PC-3 (cell line): ENCODE results near the gene UGT1A10. TPM values are rescaled to one million over a fixed set of nuclear protein-coding genes. Genes with fewer than 3 reads are reported as not detected.

Source experiments
- ATAC-seq: fragments of 200-7000 bp; cut with Tn5 transposase; 2 replicates; pipeline ENCODE4 v1.9.1; 2020; ENCODE audit warnings: mild to moderate bottlenecking, moderate library complexity
- BruUV-seq: library from RNA; stranded (reverse); fragments of 400-500 nt; replicated peaks from 2 replicates; lab custom pipeline; 2021; lab: Mats Ljungman, UMichigan
- CTCF ChIA-PET: fragments of 300-600 bp; sonication (Branson Sonifier 250); formaldehyde crosslinking; loops from one replicate; lab custom pipeline; 2022; ENCODE audit warnings: antibody characterized with exemption; lab: Charles Lee
- POLR2A ChIA-PET: fragments of 300-600 bp; sonication (Branson Sonifier 250); formaldehyde crosslinking; loops from one replicate; lab custom pipeline; 2022; ENCODE audit warnings: antibody characterized with exemption; ENCODE audit not compliant: unreplicated experiment; lab: Charles Lee
- DNase-seq: peaks from one replicate; pipeline ENCODE4 v3.0.0-alpha.2; 2015
- H2AFZ ChIP-seq: fragments of 300-600 bp; sonication (generic); 2 replicates; pipeline ENCODE4 v1.6.0; 2016; ENCODE audit warnings: antibody characterized with exemption, low read length
- H3F3A ChIP-seq: fragments of 300-600 bp; sonication (generic); one replicate; pipeline ENCODE4 v1.6.0; 2017; ENCODE audit warnings: antibody characterized with exemption, low read length, control low read depth, mild to moderate bottlenecking; ENCODE audit not compliant: unreplicated experiment
- H3K27ac ChIP-seq: fragments of 300-600 bp; sonication (generic); 2 replicates; pipeline ENCODE4 v1.5.1; 2016; ENCODE audit warnings: mild to moderate bottlenecking, low read length
- H3K27me3 ChIP-seq: fragments of 300-600 bp; sonication (generic); 2 replicates; pipeline ENCODE4 v1.6.1; 2016; ENCODE audit warnings: low read length, mixed read lengths
- H3K36me3 ChIP-seq: fragments of 300-600 bp; sonication (generic); 2 replicates; pipeline ENCODE4 v1.6.1; 2016; ENCODE audit warnings: low read depth, mixed run types, low read length, mixed read lengths
- H3K4me1 ChIP-seq: fragments of 300-600 bp; sonication (generic); 2 replicates; pipeline ENCODE4 v1.5.1; 2016; ENCODE audit warnings: low read length; ENCODE audit not compliant: insufficient read depth
- H3K4me2 ChIP-seq: fragments of 300-600 bp; sonication (generic); 2 replicates; pipeline ENCODE4 v1.6.0; 2016; ENCODE audit warnings: low read length
- H3K4me3 ChIP-seq: fragments of 300-600 bp; sonication (generic); 2 replicates; pipeline ENCODE4 v1.5.1; 2016; ENCODE audit warnings: mild to moderate bottlenecking, low read length, mixed read lengths
- H3K79me2 ChIP-seq: fragments of 300-600 bp; sonication (generic); 2 replicates; pipeline ENCODE4 v1.6.1; 2017; ENCODE audit warnings: low read length, mixed read lengths
- H3K9ac ChIP-seq: fragments of 300-600 bp; sonication (generic); 2 replicates; pipeline ENCODE4 v1.6.0; 2016; ENCODE audit warnings: mild to moderate bottlenecking, low read length
- H3K9me2 ChIP-seq: fragments of 300-600 bp; sonication (generic); replicated peaks from 2 replicates; pipeline ENCODE4 v1.6.1; 2016; ENCODE audit warnings: mixed run types, low read length, mixed read lengths
- H3K9me3 ChIP-seq: fragments of 300-600 bp; sonication (generic); 2 replicates; pipeline ENCODE4 v1.6.1; 2016; ENCODE audit warnings: low read length, mixed read lengths
- H4K20me1 ChIP-seq: fragments of 300-600 bp; sonication (generic); 2 replicates; pipeline ENCODE4 v1.6.1; 2016; ENCODE audit warnings: low read length, mixed read lengths
- EZH2 ChIP-seq: fragments of 300-600 bp; sonication (generic); IDR thresholded peaks from one replicate; pipeline ENCODE4 v1.6.1; 2017; ENCODE audit warnings: antibody characterized with exemption, mild to moderate bottlenecking, low read length; ENCODE audit not compliant: unreplicated experiment
- EZH2phosphoT487 ChIP-seq: fragments of 300-600 bp; sonication (generic); IDR thresholded peaks from 2 replicates; pipeline ENCODE4 v1.6.1; 2018; ENCODE audit warnings: mild to moderate bottlenecking, antibody characterized with exemption, low read length, borderline replicate concordance
- intact Hi-C: fragments of 100-400 bp; cut with micrococcal nuclease; formaldehyde crosslinking; loops from 2 replicates; pipeline ENCODE4 v1.9.0; 2023
- total RNA-seq: library from RNA; depleted of rRNA; stranded (reverse); fragments of >200 nt; gene quantifications from 2 replicates; pipeline ENCODE4 v1.2.3, GENCODE V29; 2014
- TF ChIP-seq, protein P1 (sequence below): fragments of 300-600 bp; sonication (generic); conservative IDR thresholded peaks from 2 replicates; pipeline ENCODE4 v1.5.1; 2017; ENCODE audit warnings: antibody characterized with exemption, low read depth, mild to moderate bottlenecking, low read length

Gene UGT1A10
- total RNA-seq, 1 experiment from 2014 or later = not detected

DNA sequence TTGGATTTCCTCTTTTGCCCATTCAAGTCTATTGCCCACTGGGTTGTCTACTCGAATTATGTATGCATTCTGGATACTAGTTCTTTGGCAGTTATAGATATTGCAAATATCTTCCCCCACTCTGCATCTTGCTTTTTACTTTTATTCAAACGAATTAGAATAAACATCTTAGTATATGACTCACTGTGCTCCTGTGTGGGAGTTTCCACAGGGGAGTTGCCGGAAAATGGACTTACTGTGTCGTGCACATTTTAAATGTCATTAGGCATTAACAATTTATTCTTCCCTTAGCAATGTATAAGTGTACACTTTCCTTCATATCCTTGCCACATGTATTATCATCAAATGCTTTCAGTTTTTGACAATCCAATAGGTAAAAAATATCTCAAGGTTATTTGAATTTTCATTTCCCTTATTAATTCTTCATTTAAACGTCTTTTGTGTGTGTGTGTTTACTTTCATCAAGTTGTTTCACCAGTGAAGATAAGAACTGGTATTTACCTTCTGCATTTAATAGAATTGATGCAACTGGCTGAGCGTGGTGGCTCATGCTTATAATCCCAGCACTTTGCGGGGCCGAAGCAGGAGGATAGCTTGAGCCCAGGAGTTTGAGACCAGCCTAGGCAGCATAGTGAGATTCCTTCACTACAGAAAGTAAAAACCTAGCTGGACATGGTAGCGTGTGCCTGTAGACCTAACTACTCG is 71.8 kb downstream of the UGT1A10 start:
- POLR2A ChIA-PET = no interaction called here
- Histone ChIP-seq H3K4me2 (peak overlapping the region; percentile 87), H2AFZ (peak overlapping the region; percentile 68), H3K4me3 (peak overlapping the region; percentile 53), H3K9ac (peak overlapping the region; percentile 50), H3K79me2 (no peaks in the 10 kb centered on the region), H3K27me3 (no peaks in the 10 kb centered on the region), H3K9me3 (no peaks in the 10 kb centered on the region), H3F3A (peaks cover 6% of the 10 kb centered on the region), H3K27ac (peak overlapping the region; percentile 91), H3K36me3 (no peaks in the 10 kb centered on the region), H3K9me2 (no peaks in the 10 kb centered on the region), H4K20me1 (no peaks in the 10 kb centered on the region), H3K4me1 (peaks cover 47% of the 10 kb centered on the region)
- CTCF ChIA-PET = no interaction called here
- ATAC-seq (peak; percentile 70), DNase-seq (peak; percentile 74)
- no TSS peak for BruUV-seq
- intact Hi-C loops = loop anchor here (2.0 to 5.0 kb wide), 4 partner anchors 17 to 156 kb away; partner anchors contain the start of genes HJURP and USP40
- TF ChIP-seq EZH2 (no peak), EZH2phosphoT487 (no peak)
- TF ChIP-seq, protein P1, sequence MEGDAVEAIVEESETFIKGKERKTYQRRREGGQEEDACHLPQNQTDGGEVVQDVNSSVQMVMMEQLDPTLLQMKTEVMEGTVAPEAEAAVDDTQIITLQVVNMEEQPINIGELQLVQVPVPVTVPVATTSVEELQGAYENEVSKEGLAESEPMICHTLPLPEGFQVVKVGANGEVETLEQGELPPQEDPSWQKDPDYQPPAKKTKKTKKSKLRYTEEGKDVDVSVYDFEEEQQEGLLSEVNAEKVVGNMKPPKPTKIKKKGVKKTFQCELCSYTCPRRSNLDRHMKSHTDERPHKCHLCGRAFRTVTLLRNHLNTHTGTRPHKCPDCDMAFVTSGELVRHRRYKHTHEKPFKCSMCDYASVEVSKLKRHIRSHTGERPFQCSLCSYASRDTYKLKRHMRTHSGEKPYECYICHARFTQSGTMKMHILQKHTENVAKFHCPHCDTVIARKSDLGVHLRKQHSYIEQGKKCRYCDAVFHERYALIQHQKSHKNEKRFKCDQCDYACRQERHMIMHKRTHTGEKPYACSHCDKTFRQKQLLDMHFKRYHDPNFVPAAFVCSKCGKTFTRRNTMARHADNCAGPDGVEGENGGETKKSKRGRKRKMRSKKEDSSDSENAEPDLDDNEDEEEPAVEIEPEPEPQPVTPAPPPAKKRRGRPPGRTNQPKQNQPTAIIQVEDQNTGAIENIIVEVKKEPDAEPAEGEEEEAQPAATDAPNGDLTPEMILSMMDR = no peak

DNA sequence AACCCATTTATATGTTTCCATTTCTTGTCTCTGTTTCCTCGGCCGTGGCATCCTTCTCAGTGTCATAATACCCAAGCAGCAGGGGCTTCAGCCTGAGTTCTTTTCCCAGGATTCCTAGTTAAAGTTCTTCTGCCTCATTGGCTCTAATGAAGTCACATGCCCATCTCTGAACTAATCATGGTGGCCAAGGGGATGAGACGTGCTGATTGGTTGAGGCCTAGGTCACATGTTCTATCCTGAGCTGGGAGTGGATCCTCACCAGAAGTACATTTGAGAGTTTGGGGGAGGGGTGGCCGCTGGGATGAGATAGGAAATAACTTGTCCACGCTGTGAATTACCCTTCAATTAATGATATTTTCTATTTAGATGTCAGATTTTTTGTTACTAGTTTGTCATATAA is 72.7 kb downstream of the UGT1A10 start:
- ChIA-PET POLR2A (no interaction called here), CTCF (no interaction called here)
- no peak overlapping the region for H2AFZ ChIP-seq
- BruUV-seq = no TSS peak
- DNase-seq = no peak
- H3K27me3 ChIP-seq = no peaks in the 10 kb centered on the region
- H3F3A ChIP-seq = peaks cover 6% of the 10 kb centered on the region
- TF ChIP-seq, protein P1 = no peak
- no peak for TF ChIP-seq EZH2
- no peak for TF ChIP-seq EZH2phosphoT487
- H3K79me2 ChIP-seq = no peaks in the 10 kb centered on the region
- no peaks in the 10 kb centered on the region for H3K9me3 ChIP-seq
- peak overlapping the region; percentile 87; the same call in 1 of the 2 replicates for H3K4me2 ChIP-seq
- no peak overlapping the region for H3K4me3 ChIP-seq
- H3K9ac ChIP-seq = peak overlapping the region; percentile 50; the same call in 1 of the 2 replicates
- ATAC-seq = no peak
- H3K9me2 ChIP-seq = no peaks in the 10 kb centered on the region
- no peaks in the 10 kb centered on the region for H3K36me3 ChIP-seq
- peak overlapping the region; percentile 91 for H3K27ac ChIP-seq
- H3K4me1 ChIP-seq = peaks cover 47% of the 10 kb centered on the region
- no peaks in the 10 kb centered on the region for H4K20me1 ChIP-seq
- intact Hi-C loops = loop anchor here (5.0 kb wide), 3 partner anchors 142 to 157 kb away; partner anchors contain the start of genes HJURP and USP40
